Measurements from ENCODE around the gene NXF1. TPM values are rescaled to one million over a fixed set of nuclear protein-coding genes. Genes with fewer than 3 reads are reported as not detected.
"Not testable (repeated sequence)": the region's sequence is repeated elsewhere in the genome, so short reads cannot be mapped to it uniquely, and the experiment has no call there.

NXF1 gene
- total RNA-seq, 2 donors from 2014 or later: 39.2 to 50.9 TPM

GRCh38 chr11:62777389-62777788 lies 27.9 kb downstream of the NXF1 start:
- Histone ChIP-seq H3K9ac (ENCODE audit: low read depth in 2 of 2, low read length in 2 of 2) (peak overlapping the region in 1 of 2 donors; percentile 12), H3K4me3 (no peak overlapping the region), H3K9me3 (no peaks in the 10 kb centered on the region), H3K27me3 (no peaks in the 10 kb centered on the region), H3K36me3 (peaks cover 8% of the 10 kb centered on the region), H3K27ac (no peak overlapping the region), H3K4me1 (no peaks in the 10 kb centered on the region)
- intact Hi-C loops (cut with DNase I): no loop called here
- TF ChIP-seq CTCF (IDR thresholded peaks at IDR 0.05): no peak
- no peak for DNase-seq

- Histone ChIP-seq H3K27ac (no peak overlapping the region), H3K9me3 (no peaks in the 10 kb centered on the region), H3K27me3 (no peaks in the 10 kb centered on the region), H3K36me3 (peaks cover 8% of the 10 kb centered on the region), H3K9ac (ENCODE audit: low read depth in 2 of 2, low read length in 2 of 2) (no peak overlapping the region), H3K4me3 (no peak overlapping the region), H3K4me1 (peaks cover 6% of the 10 kb centered on the region)
- intact Hi-C loops (cut with DNase I): no loop called here
- no peak for TF ChIP-seq CTCF (IDR thresholded peaks at IDR 0.05)
- DNase-seq: no peak
Observed at GRCh38 chr11:62775646-62776045, 29.6 kb downstream of the NXF1 start.

DNA sequence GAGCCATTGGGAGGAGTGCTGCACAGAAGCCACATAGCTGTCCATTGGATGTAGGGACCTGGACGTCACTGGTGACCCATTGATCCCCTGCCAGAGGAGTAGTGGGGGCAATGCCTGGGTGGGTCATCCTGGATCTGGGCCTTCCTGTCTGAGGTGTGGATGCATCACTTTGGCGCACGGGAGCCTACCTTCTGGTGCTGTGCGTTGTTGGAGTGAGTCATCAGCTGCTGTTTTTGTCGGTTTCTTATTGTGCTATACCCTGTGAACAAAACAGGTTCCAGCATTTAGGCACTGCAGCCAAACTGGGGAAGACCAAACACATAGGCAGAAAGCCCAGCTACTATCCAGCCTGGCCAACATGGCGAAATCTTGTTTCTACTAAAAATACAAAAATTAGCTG lies 30.8 kb downstream of the NXF1 start:
- peaks cover 9% of the 10 kb centered on the region for H3K4me1 ChIP-seq
- no peak for TF ChIP-seq CTCF (IDR thresholded peaks at IDR 0.05)
- no peaks in the 10 kb centered on the region for H3K27me3 ChIP-seq
- no peak overlapping the region for H3K9ac ChIP-seq (ENCODE audit: low read depth in 2 of 2, low read length in 2 of 2)
- DNase-seq: no peak
- intact Hi-C loops (cut with DNase I): no loop called here
- no peak overlapping the region for H3K27ac ChIP-seq
- H3K4me3 ChIP-seq: no peak overlapping the region
- no peaks in the 10 kb centered on the region for H3K9me3 ChIP-seq
- peaks cover 5% of the 10 kb centered on the region for H3K36me3 ChIP-seq

GRCh38 chr11:62771144-62772021 lies 33.9 kb downstream of the NXF1 start, which contains the start of gene TAF6L:
Gene TAF6L (plus strand): TSS chr11:62771396. CDS start chr11:62775784, 4,388 bp downstream.
- Histone ChIP-seq H3K4me3 (peak within 1 kb of the TSS; percentile 64), H3K9me3 (no peaks in the 10 kb centered on the region), H3K36me3 (no peaks in the 10 kb centered on the region), H3K4me1 (peaks cover 9% of the 10 kb centered on the region), H3K27me3 (no peaks in the 10 kb centered on the region), H3K9ac (ENCODE audit: low read depth in 2 of 2, low read length in 2 of 2) (peak within 1 kb of the TSS; percentile 70 to 73), H3K27ac (peak within 1 kb of the TSS; percentile 92)
- intact Hi-C loops (cut with DNase I): no loop called here
- no peak for TF ChIP-seq CTCF (IDR thresholded peaks at IDR 0.05)
- peak; percentile 99 for DNase-seq

DNA sequence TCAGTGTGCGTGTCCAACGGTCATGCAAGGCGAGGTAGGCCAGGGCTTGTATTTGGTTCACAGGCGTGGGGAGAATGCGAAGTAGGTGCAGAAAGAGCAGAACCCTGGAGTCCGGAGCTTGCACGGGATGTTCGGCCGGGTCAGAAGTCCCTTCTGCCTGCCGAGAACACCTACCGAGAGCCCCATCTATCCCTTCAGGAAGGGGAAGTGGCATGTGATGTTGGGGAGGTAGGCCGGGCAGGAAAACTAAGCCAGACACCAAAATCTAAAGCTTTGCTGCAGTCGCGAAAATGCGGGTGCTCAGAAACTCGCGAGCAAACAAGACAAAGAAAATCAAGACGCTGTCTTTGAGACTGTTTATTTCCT lies 34.5 kb downstream of the NXF1 start:
- TF ChIP-seq CTCF (IDR thresholded peaks at IDR 0.05): no peak
- Histone ChIP-seq H3K27me3 (no peaks in the 10 kb centered on the region), H3K9ac (ENCODE audit: low read depth in 2 of 2, low read length in 2 of 2) (peak overlapping the region; percentile 64 to 73), H3K27ac (peak overlapping the region; percentile 92), H3K9me3 (no peaks in the 10 kb centered on the region), H3K4me1 (peaks cover 9% of the 10 kb centered on the region), H3K4me3 (peak overlapping the region; percentile 64), H3K36me3 (no peaks in the 10 kb centered on the region)
- intact Hi-C loops (cut with DNase I): no loop called here
- DNase-seq: peak; percentile 44

- H3K36me3 ChIP-seq; H3K9me3 ChIP-seq; H3K27me3 ChIP-seq; H3K4me1 ChIP-seq; H3K9ac ChIP-seq (ENCODE audit: low read depth in 2 of 2, low read length in 2 of 2): not testable (repeated sequence)
- H3K27ac ChIP-seq: peak overlapping the region; percentile 81
- peak overlapping the region; percentile 87 for H3K4me3 ChIP-seq
- intact Hi-C loops (cut with DNase I): loop anchor here (10.0 kb wide), 1 partner anchor 46 kb away; no protein-coding TSS in a partner anchor
- peak; percentile 32 for DNase-seq
Observed at GRCh38 chr11:62760867-62761227, 44.4 kb downstream of the NXF1 start.

Measured in colonic mucosa (tissue), 4 donors.